HUES48 (cell line): ENCODE measurements around the gene CSHL1.
"Not testable (repeated sequence)": the region's sequence is repeated elsewhere in the genome, so short reads cannot be mapped to it uniquely, and the experiment has no call there.

Experiments
- H3K27ac ChIP-seq: one replicate; pipeline ENCODE4 v1.7.0; 2013; ENCODE audit warnings: low read depth, low read length, inconsistent platforms
- H3K27me3 ChIP-seq: 2 replicates; pipeline ENCODE4 v1.6.1; 2013; ENCODE audit warnings: mild to moderate bottlenecking, low read length; ENCODE audit not compliant: control insufficient read depth, insufficient read depth
- H3K36me3 ChIP-seq: 2 replicates; pipeline ENCODE4 v1.6.1; 2013; ENCODE audit warnings: low read length; ENCODE audit not compliant: control insufficient read depth, insufficient read depth
- H3K4me1 ChIP-seq: 2 replicates; pipeline ENCODE4 v1.6.1; 2013; ENCODE audit warnings: mild to moderate bottlenecking, low read length; ENCODE audit not compliant: control insufficient read depth, insufficient read depth
- H3K4me3 ChIP-seq: 2 replicates; pipeline ENCODE4 v1.5.1; 2013; ENCODE audit warnings: mild to moderate bottlenecking, low read depth, low read length
- H3K9ac ChIP-seq: 2 replicates; pipeline ENCODE4 v1.6.1; 2013; ENCODE audit warnings: mild to moderate bottlenecking, low read depth, low read length, moderate library complexity
- H3K9me3 ChIP-seq: 2 replicates; pipeline ENCODE4 v1.6.1; 2013; ENCODE audit warnings: low read length; ENCODE audit not compliant: control insufficient read depth, insufficient read depth

Gene CSHL1

DNA sequence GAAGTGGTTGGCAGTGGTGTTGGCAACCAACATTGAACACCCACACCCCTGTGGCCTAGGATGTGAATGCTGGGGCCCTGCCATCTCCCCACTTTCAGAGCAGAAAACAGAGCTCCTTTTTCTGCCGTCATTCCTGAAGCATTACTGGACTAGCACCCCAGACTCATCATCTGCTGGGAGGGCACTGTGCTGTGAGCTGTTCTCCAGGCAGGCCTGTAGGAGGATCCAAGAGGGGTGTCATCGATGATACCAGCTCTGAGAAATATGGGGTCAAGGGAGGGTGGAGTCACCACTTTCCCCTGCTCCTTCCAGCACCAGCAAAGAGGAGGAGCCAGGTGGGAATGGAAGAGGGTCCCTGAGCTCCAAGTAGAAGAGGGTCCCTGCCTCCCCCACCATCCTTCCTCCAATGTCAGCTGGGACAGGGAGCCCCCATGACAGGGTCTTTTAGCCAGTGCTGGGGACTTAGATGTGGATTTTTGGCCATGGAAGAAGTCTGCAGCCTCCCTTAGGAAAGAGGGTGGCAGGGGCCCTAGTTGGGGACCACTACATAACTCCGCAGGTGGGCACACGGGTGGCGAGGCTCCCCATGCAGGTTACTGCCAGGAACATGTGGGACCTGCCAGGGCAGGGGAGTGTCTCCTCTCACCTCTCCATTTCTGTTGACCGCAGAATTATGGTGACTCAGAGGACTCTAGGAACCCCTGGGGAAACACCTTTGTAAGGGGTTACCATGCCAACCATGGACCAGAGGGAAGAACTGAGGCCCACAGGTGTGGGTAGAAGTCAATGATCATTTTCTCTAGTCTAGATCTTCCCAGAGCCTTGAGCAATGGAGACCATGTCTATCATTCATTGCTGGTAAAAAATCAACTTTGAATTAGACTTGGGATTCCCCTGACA is 11.9 kb downstream of the CSHL1 start:
- not testable (repeated sequence) for H3K4me3 ChIP-seq, H3K9ac ChIP-seq, H3K36me3 ChIP-seq, H3K27me3 ChIP-seq, H3K9me3 ChIP-seq, H3K4me1 ChIP-seq, H3K27ac ChIP-seq

DNA sequence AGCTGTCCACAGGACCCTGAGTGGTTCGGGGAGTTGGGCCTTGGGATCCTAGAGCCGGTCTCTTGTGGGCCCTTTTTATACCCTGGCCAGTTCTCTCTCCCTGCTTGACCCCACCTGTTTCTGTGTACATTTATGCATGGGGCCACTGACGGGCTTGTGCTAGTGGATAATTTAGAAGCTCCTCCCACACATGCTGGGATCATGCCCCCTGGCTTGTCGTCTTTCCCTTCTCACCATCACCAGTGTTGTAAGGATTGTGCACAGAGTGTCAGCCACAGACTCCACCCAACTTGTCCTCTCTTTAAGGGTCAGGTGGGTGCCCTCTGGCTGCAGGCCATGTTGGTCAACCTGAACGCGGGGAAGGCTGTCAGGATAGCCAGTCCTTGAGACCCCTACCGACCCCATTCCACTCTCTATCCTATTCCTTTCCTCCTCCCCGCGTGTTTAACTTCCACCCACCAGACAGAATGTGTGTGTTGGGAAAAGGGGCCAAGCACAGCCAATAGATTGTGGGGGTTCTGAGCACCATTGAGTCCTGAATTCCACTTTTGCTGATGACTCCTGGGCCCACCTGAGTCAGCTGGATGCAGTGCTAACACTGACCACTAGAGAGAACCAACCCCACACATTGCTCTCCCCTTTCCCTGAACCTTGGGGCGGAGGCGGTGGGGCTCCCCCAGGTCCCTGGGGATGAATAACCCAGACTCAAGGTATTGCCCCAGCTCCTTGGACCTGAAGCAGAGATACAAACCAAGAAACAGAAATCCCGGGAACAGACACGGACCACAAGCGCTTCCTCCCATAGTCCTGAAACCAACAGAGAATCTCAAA is 14.3 kb downstream of the CSHL1 start, which contains the start of gene CSH1:
Gene CSH1, minus strand, starts transcription at position 51 of the 831 bp plus-strand sequence. CDS start 63 bp downstream, outside the sequence.
- not testable (repeated sequence) for H3K4me1 ChIP-seq, H3K4me3 ChIP-seq, H3K27ac ChIP-seq, H3K9ac ChIP-seq, H3K36me3 ChIP-seq, H3K27me3 ChIP-seq, H3K9me3 ChIP-seq

DNA sequence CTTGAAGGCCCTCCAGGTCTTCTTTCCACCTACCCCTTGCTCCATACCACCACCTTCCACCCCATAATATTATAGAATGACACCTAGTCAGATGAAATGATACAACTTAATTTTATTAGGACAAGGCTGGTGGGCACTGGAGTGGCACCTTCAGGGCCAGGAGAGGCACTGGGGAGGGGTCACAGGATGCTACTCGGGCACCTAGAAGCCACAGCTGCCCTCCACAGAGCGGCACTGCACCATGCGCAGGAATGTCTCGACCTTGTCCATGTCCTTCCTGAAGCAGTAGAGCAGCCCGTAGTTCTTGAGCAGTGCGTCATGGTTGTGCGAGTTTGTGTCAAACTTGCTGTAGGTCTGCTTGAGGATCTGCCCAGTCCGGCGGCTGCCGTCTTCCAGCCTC is 16.2 kb downstream of the CSHL1 start:
- H3K27ac ChIP-seq, H3K9ac ChIP-seq, H3K36me3 ChIP-seq, H3K9me3 ChIP-seq, H3K4me1 ChIP-seq, H3K27me3 ChIP-seq, H3K4me3 ChIP-seq: not testable (repeated sequence)

DNA sequence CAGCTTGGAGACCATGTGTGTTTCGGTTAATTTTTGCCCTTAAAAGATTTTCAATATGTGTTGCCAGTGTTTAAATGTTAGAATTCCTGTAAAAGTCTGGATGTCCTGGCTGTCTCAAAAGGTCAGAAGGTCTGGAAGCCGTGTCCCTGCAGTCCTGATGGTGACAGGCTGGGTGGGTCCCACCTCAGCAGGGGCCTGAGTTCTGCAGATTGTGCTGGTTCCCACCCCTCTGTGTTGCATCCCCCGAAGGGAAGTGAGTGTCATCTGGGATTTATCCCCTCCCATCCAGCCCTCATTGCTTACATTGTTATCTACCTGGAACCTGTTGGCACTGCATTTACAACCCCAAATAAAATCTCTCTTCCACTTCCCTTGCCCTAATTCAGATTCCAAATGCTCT is 17.0 kb downstream of the CSHL1 start:
- not testable (repeated sequence) for H3K36me3 ChIP-seq, H3K4me1 ChIP-seq, H3K9me3 ChIP-seq, H3K9ac ChIP-seq, H3K27ac ChIP-seq, H3K4me3 ChIP-seq, H3K27me3 ChIP-seq

DNA sequence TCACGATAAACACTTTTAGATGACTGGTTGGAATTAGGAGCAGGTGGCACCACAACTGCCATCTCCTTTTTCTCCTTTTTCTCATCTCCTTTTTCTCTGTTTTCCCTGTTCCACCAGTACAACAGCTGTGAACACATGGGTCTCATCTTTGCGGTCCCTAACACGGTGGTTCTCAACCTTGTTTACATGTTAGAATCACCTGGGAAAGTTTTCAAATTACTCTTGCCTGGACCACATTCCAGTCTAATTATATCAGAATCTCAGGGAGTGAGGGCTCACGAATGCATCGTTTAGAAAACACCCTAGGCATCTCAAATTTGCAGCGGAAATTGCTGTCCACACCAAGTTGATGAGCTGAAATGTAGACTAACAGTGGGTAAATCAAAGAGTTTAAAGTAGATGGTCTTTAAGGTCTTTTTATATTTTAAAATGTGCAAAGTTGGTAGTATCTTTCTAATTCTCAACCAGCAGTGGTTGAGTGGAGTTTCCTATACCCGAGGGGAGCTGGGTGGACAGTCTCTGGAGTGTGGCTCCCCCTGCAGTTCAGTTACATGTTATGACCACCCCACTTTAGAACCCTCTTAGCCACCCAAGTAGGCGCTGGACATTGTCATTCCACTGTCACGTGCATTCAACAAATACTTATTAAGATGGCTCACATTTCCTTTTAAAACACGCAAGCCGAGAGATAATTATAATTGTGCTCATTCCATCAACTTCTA is 18.6 kb downstream of the CSHL1 start:
- H3K27ac ChIP-seq = not testable (repeated sequence)

DNA sequence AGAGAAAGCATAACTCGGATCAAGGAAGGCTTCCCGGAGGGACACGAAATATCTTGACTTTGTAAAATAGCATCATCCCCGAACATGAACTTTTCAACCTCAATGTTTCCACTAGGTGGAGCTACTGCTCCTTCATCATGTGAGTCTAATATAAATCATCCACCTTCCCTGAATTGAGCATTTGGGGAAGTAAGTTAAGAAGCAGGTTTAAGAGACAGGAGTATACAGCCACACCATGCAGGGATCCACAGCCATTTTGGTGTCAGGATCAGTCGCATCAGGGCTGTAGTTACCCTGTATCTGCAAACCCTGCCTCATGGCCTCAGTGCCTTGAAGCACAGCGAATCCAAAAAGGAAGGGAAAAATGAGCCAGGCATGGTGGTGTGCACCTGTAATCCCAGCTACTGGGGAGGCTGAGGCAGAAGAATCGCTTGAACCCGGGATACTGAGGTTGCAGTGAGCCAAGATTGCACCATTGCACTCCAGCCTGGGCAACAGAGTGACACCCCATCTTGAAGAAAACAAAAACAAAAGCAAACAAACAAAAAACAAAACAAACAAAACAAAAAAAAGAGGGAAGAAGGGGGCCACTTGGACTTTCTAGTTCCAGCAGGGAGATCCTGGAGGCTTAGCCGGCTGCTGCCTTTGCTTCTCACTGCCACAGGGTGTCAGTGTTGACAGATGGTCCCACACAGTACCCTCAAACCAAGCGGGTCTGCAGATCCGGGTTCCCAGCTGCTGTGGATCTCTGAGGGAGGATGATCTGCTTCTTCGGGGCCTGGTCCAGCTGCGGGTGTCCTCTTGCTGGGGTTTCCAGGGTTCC is 21.8 kb downstream of the CSHL1 start:
- not testable (repeated sequence) for H3K36me3 ChIP-seq, H3K9ac ChIP-seq, H3K27ac ChIP-seq, H3K27me3 ChIP-seq, H3K4me3 ChIP-seq, H3K9me3 ChIP-seq, H3K4me1 ChIP-seq

More for the DNA sequence above, 18.6 kb downstream of the CSHL1 start:
- not testable (repeated sequence) for H3K4me3 ChIP-seq, H3K9ac ChIP-seq, H3K36me3 ChIP-seq, H3K4me1 ChIP-seq, H3K27me3 ChIP-seq, H3K9me3 ChIP-seq

DNA sequence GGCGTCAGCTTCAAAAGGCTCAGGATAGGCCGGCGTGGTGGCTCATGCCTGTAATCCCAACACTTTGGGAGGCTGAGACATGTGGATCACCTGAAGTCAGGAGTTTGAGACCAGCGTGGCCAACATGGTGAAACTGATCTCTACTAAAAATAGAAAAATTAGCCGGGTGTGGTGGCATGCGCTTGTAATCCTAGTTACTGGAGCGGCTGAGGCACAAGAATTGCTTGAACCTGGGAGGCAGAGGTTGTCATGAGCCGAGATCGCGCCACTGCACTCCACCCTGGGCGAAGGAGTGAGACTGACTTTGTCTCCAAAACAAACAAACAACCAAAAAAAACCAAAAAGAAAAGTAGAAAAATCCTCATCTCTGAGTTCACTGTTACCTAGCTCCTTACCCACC is 25.9 kb downstream of the CSHL1 start:
- not testable (repeated sequence) for H3K36me3 ChIP-seq, H3K9me3 ChIP-seq, H3K4me1 ChIP-seq, H3K27ac ChIP-seq, H3K4me3 ChIP-seq, H3K27me3 ChIP-seq, H3K9ac ChIP-seq

DNA sequence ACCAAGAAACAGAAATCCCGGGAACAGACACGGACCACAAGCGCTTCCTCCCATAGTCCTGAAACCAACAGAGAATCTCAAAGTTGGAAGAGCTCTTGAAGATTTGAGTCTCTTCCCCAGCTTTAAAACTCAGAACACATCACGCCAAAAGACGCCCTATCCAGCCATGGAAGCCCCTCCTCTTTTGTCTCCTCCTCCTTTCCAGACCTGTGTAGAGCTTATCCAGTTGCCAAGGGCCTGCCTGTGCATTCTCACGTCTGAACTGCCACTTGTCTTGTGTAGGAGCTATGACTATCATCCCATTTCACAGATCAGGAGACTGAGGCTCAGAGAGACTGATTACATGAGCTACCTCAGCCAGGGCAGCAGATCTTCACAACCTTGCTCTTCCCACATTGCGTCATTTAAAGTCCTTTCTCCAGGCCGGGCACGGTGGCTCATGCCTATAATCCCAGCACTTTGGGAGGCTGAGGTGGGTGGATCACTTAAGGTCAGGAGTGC is 28.4 kb downstream of the CSHL1 start:
- H3K4me3 ChIP-seq, H3K9ac ChIP-seq, H3K4me1 ChIP-seq, H3K36me3 ChIP-seq, H3K9me3 ChIP-seq, H3K27me3 ChIP-seq, H3K27ac ChIP-seq: not testable (repeated sequence)

DNA sequence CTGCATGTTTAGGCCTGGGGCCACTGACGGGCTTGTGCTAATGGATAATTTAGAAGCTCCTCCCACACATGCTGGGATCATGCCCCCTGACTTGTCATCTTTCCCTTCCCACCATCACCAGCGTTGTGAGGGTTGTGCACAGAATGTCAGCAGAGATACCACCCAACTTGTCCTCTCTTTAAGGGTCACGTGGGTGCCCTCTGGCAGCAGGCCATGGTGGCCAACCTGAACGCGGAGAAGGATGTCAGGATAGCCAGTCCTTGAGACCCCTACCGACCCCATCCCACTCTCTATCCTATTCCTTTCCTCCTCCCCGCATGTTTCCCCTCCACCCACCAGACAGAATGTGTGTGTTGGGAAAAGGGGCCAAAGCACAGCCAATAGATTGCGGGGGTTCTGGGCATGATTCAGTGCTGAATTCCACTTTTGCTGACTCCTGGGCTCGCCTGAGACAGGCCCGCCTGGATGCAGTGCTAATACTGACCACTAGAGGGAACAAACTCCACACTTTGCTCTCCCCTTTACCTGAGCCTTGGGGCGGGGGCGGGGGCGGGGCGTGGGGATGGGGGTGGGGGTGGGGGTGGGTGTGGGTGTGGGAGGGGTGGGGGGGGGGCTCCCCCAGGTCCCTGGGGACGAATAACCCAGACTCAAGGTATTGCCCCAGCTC is 29.0 kb downstream of the CSHL1 start, which contains the start of gene GH2:
Gene GH2, minus strand, starts transcription at position 10 of the 667 bp plus-strand sequence. CDS start 143 bp downstream, outside the sequence.
- no peaks in the 10 kb centered on the region for H3K36me3 ChIP-seq
- H3K27me3 ChIP-seq = no peaks in the 10 kb centered on the region
- H3K9ac ChIP-seq = no peak within 1 kb of the TSS
- no peak within 1 kb of the TSS for H3K27ac ChIP-seq
- peaks cover 4% of the 10 kb centered on the region; the same call in 1 of the 2 replicates for H3K4me1 ChIP-seq
- no peak within 1 kb of the TSS for H3K4me3 ChIP-seq
- H3K9me3 ChIP-seq = no peaks in the 10 kb centered on the region

DNA sequence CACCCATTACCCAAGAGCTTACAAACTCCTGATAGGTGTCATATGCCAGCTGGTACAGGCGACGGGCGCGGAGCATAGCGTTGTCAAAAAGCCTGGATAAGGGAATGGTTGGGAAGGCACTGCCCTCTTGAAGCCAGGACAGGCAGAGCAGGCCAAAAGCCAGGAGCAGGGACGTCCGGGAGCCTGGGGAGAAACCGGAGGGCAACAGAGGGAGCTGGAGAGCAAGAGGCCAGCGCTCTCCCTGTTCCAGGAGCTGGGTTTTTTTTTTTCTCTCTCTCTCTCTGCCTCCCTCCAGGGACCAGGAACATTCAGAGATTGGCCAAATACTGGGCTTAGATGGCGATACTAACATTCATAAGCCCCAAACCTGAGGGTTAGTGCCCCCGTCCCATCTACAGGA is 29.7 kb downstream of the CSHL1 start:
- not testable (repeated sequence) for H3K4me3 ChIP-seq, H3K9ac ChIP-seq

More for the DNA sequence above, 29.7 kb downstream of the CSHL1 start:
- not testable (repeated sequence) for H3K36me3 ChIP-seq, H3K27me3 ChIP-seq, H3K27ac ChIP-seq, H3K4me1 ChIP-seq, H3K9me3 ChIP-seq
